CD4-positive, alpha-beta T cell (primary cell): ENCODE measurements around the gene DLX3. TPM values are rescaled to one million over a fixed set of nuclear protein-coding genes. Genes with fewer than 3 reads are reported as not detected.

Source experiments
- ATAC-seq: fragments of 200-7000 bp; cut with Tn5 transposase; one replicate; pipeline ENCODE4 v1.10.0; 2022; ENCODE audit warnings: mild to moderate bottlenecking; ENCODE audit not compliant: poor library complexity
- CTCF ChIA-PET: fragments of 350-600 bp; sonication (Branson Sonifier 250); formaldehyde crosslinking; loops from one replicate; lab custom pipeline; 2021; ENCODE audit warnings: antibody characterized with exemption, inconsistent platforms; lab: Charles Lee
- POLR2A ChIA-PET: fragments of 350-600 bp; sonication (Branson Sonifier 250); formaldehyde crosslinking; loops from one replicate; lab custom pipeline; 2021; ENCODE audit warnings: antibody characterized with exemption, inconsistent platforms; lab: Charles Lee
- DNase-seq, 14 experiments: peaks; one replicate each; pipeline ENCODE4 v3.0.0-alpha.2; 2013 to 2020; ENCODE audit warnings: mixed read lengths in 2 of 14
- H3K27ac ChIP-seq, 2 donors: one replicate each; pipeline versions ENCODE4 v1.5.1 to v1.7.0; 2013; ENCODE audit warnings: low read length in 2 of 2, low read depth in 1 of 2, mild to moderate bottlenecking in 1 of 2
- H3K27me3 ChIP-seq, 2 experiments: 1 replicate in 1 of 2; 2 replicates in 1 of 2; pipeline versions ENCODE4 v1.6.1 to v1.7.0; 2013; ENCODE audit warnings: low read length in 2 of 2, control low read depth in 1 of 2, mild to moderate bottlenecking in 1 of 2, moderate library complexity in 1 of 2; ENCODE audit not compliant: insufficient read depth in 2 of 2, control insufficient read depth in 1 of 2
- H3K36me3 ChIP-seq: one replicate; pipeline ENCODE4 v1.6.1; 2013; ENCODE audit warnings: low read length, control low read depth; ENCODE audit not compliant: insufficient read depth
- H3K4me1 ChIP-seq: one replicate; pipeline ENCODE4 v1.6.1; 2013; ENCODE audit warnings: low read length, control low read depth; ENCODE audit not compliant: insufficient read depth
- H3K4me3 ChIP-seq: one replicate; pipeline ENCODE4 v1.5.1; 2013; ENCODE audit warnings: mild to moderate bottlenecking, low read length, moderate library complexity
- H3K9me3 ChIP-seq, 2 experiments: 1 replicate in 1 of 2; 2 replicates in 1 of 2; pipeline versions ENCODE4 v1.6.1 to v1.7.0; 2013; ENCODE audit warnings: low read length in 2 of 2, mild to moderate bottlenecking in 2 of 2, control low read depth in 1 of 2, moderate library complexity in 1 of 2; ENCODE audit not compliant: control insufficient read depth in 1 of 2, insufficient read depth in 1 of 2
- H3K27ac Mint-ChIP-seq: one replicate; pipeline ENCODE4 v1.8.0; 2020; ENCODE audit warnings: mixed read lengths
- H3K27me3 Mint-ChIP-seq: one replicate; pipeline ENCODE4 v1.8.0; 2021; ENCODE audit warnings: mixed read lengths
- H3K36me3 Mint-ChIP-seq: one replicate; pipeline ENCODE4 v1.8.0; 2021; ENCODE audit warnings: low read depth, mixed read lengths
- H3K4me1 Mint-ChIP-seq: one replicate; pipeline ENCODE4 v1.8.0; 2021; ENCODE audit warnings: low read depth, mixed read lengths
- H3K4me3 Mint-ChIP-seq: one replicate; pipeline ENCODE4 v1.8.0; 2020; ENCODE audit warnings: mild to moderate bottlenecking, mixed read lengths
- H3K9me3 Mint-ChIP-seq: one replicate; pipeline ENCODE4 v1.8.0; 2020; ENCODE audit warnings: mixed read lengths
- intact Hi-C, 2 experiments: fragments of 100-400 bp; cut with DNase I in 1 of 2; cut with micrococcal nuclease in 1 of 2; formaldehyde crosslinking; loops; one replicate each; pipeline versions ENCODE4 v1.15.1 to v1.9.0; 2023 to 2025; cut with DNase I, micrococcal nuclease
- polyA plus RNA-seq, 2 donors: library from polyadenylated mRNA; unstranded; fragments of 120-200 nt; gene quantifications; one replicate each; pipeline ENCODE4 v1.2.1, GENCODE V29; 2013
- total RNA-seq, 174 experiments: library from RNA in 2 of 174; stranded (reverse) in 2 of 174; gene quantifications; one replicate each; pipeline ENCODE4 v1.2.3 and lab custom pipeline; 2021 to 2026
- TF ChIP-seq, protein P1 (sequence below): fragments of 200-600 bp; IDR thresholded peaks from one replicate; pipeline ENCODE4 v1.8.0; 2022; ENCODE audit warnings: antibody characterized with exemption, mild to moderate bottlenecking

The DLX3 gene
- total RNA-seq (not detected), total RNA-seq (lab: John Stamatoyannopoulos, UW) (0 to 0.33 (median 0) reads per million in 172 experiments)
- not detected for polyA plus RNA-seq (2013, experiment 1 of 2)
- polyA plus RNA-seq (2013, experiment 2 of 2): not detected

DNA sequence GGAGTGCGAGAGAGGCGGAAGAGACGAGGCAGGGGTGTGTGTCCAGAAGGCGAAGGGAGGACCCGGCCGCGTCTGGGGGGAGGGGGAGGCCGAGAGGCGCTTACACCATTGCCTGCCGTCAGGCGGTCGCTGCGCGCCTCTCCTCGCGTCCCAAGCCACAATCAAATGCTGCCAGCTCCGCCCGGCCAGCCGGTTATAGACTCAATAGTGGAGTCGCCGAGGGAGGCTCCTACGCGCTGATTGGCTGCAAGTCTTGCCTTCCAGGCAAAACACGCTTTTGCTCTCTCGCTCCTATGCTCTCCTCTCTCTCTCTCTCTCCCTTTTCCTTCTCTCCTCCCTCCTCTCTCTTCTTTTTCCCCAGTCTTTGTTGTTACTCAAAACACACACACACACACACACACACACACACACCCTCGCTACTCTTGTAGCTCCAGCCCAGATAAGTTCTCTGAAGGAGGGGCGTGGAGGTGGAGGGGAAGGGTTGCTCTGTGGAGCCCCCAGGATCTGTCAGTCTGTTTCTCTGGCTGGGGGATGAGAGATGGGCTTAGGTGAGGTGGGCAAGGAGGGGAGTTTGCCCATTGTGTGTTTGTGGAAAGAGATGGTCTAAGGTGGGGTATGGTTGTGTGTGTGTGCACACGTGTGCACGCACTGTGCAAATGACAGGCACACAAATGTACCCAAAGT lies at the start of gene DLX3:
TSS of gene DLX3 (minus strand) at position 170 of the 684 bp plus-strand sequence. CDS start 226 bp downstream, outside the sequence.
- TF ChIP-seq, protein P1, sequence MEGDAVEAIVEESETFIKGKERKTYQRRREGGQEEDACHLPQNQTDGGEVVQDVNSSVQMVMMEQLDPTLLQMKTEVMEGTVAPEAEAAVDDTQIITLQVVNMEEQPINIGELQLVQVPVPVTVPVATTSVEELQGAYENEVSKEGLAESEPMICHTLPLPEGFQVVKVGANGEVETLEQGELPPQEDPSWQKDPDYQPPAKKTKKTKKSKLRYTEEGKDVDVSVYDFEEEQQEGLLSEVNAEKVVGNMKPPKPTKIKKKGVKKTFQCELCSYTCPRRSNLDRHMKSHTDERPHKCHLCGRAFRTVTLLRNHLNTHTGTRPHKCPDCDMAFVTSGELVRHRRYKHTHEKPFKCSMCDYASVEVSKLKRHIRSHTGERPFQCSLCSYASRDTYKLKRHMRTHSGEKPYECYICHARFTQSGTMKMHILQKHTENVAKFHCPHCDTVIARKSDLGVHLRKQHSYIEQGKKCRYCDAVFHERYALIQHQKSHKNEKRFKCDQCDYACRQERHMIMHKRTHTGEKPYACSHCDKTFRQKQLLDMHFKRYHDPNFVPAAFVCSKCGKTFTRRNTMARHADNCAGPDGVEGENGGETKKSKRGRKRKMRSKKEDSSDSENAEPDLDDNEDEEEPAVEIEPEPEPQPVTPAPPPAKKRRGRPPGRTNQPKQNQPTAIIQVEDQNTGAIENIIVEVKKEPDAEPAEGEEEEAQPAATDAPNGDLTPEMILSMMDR: no peak
- H3K4me1 Mint-ChIP-seq: peaks cover 43% of the 10 kb centered on the region
- no peaks in the 10 kb centered on the region for H3K36me3 Mint-ChIP-seq
- H3K4me3 Mint-ChIP-seq: peak within 1 kb of the TSS; percentile 92
- H3K27ac Mint-ChIP-seq: no peak within 1 kb of the TSS
- peaks cover 88% of the 10 kb centered on the region for H3K27me3 Mint-ChIP-seq
- intact Hi-C loops: loop anchor here (10.0 kb wide), 2 partner anchors 290 to 300 kb away; partner anchors contain the start of gene SLC35B1 (in 1 of the 2)
- peaks cover 78 to 88% of the 10 kb centered on the region in 2 experiments for H3K27me3 ChIP-seq
- peak within 1 kb of the TSS; percentile 42 for H3K4me3 ChIP-seq
- ChIA-PET POLR2A (no interaction called here), CTCF (interaction anchor here (5.9 kb wide), 2 partner anchors 43 to 114 kb away, joined by 37 to 75 read pairs; no protein-coding TSS in a partner anchor)
- H3K9me3 ChIP-seq: peaks cover 0 to 15% of the 10 kb centered on the region in 2 experiments
- H3K36me3 ChIP-seq: no peaks in the 10 kb centered on the region
- ATAC-seq (no peak), DNase-seq (peak in 3 of 14 experiments; percentile 28 to 51 (median 35))
- peaks cover 51% of the 10 kb centered on the region for H3K4me1 ChIP-seq
- H3K27ac ChIP-seq: no peak within 1 kb of the TSS
- no peaks in the 10 kb centered on the region for H3K9me3 Mint-ChIP-seq

DNA sequence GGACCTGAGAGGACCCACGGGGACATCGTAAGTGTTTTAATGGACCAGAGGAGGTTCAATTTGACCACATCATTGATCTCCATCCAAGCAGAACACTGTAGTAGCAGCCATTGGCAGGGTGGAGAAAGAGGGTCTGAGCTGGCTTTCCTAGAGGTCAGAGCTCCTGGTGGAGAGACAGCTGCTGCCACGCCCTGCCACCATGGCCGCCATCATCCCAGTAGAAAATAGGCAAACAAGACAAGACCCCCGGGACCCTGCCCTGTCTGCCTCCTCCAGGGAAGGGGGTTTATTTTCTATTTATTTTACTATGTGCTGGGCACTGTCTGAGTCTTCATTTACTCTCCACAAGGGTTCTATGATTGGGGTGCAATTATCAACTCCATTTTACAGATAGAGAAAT lies 49.5 kb upstream of the DLX3 start:
- H3K36me3 ChIP-seq: no peaks in the 10 kb centered on the region
- Mint-ChIP-seq H3K27ac (no peak overlapping the region), H3K4me3 (no peak overlapping the region), H3K9me3 (no peaks in the 10 kb centered on the region), H3K4me1 (no peaks in the 10 kb centered on the region), H3K27me3 (peaks cover 28% of the 10 kb centered on the region), H3K36me3 (no peaks in the 10 kb centered on the region)
- ATAC-seq (no peak), DNase-seq (no peak)
- ChIA-PET CTCF (no interaction called here), POLR2A (no interaction called here)
- H3K27me3 ChIP-seq: peaks cover 3 to 10% of the 10 kb centered on the region in 2 experiments
- TF ChIP-seq, protein P1: no peak
- H3K4me3 ChIP-seq: no peak overlapping the region
- H3K9me3 ChIP-seq: no peaks in the 10 kb centered on the region
- intact Hi-C loops: no loop called here
- H3K27ac ChIP-seq: no peak overlapping the region
- H3K4me1 ChIP-seq: no peaks in the 10 kb centered on the region

DNA sequence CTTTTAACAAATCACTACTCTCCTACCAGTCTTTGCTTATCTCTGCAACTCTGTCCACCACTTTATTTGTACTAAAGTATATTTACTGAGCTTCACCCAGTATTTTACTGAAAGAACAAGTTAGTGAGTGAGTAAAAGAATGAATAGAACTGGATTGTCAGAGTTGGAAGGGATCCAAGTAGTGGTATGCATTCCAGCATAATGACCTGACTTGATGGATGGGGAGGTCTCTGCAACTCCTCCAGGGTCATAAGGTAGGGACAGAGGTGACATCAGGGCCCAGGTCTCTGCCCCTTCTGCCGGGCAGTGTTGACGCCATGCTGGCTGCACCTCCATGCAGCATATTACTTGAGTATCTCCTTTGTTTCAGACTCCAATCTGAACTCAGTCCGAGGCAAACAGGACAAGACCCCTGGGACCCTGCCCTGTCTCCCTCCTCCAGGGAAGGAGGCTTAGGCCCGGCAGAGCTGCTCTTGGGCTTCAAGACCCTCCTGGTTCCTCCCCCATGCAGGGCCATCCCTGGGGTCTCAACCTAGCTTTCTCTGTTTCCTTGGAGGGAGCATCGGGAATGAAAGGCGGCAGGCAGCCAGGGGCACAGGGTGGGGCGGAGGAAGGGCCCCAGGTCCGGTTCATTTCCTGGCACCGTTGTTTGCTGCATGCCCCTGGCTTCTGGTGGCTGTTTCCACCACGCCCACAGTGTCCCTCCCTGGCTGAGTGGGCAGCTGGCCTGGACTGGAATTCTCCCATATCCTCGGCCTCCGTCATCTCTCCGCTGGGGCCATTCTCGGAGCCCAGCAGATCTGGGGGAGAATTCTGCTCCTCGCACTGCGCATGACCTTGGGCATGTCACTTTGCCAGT lies 48.5 kb upstream of the DLX3 start:
- Mint-ChIP-seq H3K4me1 (no peaks in the 10 kb centered on the region), H3K4me3 (no peak overlapping the region), H3K27me3 (peaks cover 28% of the 10 kb centered on the region), H3K27ac (no peak overlapping the region), H3K36me3 (no peaks in the 10 kb centered on the region), H3K9me3 (no peaks in the 10 kb centered on the region)
- no peaks in the 10 kb centered on the region for H3K4me1 ChIP-seq
- DNase-seq: no peak
- ChIA-PET POLR2A (no interaction called here), CTCF (no interaction called here)
- TF ChIP-seq, protein P1: no peak
- peaks cover 3 to 10% of the 10 kb centered on the region in 2 experiments for H3K27me3 ChIP-seq
- H3K4me3 ChIP-seq: no peak overlapping the region
- intact Hi-C loops: no loop called here
- H3K9me3 ChIP-seq: no peaks in the 10 kb centered on the region
- ATAC-seq: no peak
- H3K27ac ChIP-seq: no peak overlapping the region
- no peaks in the 10 kb centered on the region for H3K36me3 ChIP-seq
